ENCODE measurements around the gene VGLL3. TPM values are rescaled to one million over a fixed set of nuclear protein-coding genes. Genes with fewer than 3 reads are reported as not detected.
"Not testable (repeated sequence)": the region's sequence is repeated elsewhere in the genome, so short reads cannot be mapped to it uniquely, and the experiment has no call there.

The VGLL3 gene
- total and polyA plus RNA-seq, 3 donors from 2014 or later: 8.3 to 27.6 (median 14.3) TPM

GRCh38 chr3:86976219-86976618, 14.7 kb downstream of the VGLL3 start:
- DNase-seq: no peak
- no peaks in the 10 kb centered on the region for H3K9me3 ChIP-seq
- no peak for TF ChIP-seq POLR2A (IDR thresholded peaks at IDR 0.05)
- no peak for TF ChIP-seq CTCF (IDR thresholded peaks at IDR 0.05)
- no peaks in the 10 kb centered on the region for H3K36me3 ChIP-seq (ENCODE audit: low read depth, missing control alignments)
- intact Hi-C loops (cut with DNase I; ENCODE audit: low total_unique reads): no loop called here
- peak overlapping the region in 1 of 2 donors; percentile 78 for H3K27ac ChIP-seq
- no peak overlapping the region for H3K4me3 ChIP-seq
- H3K4me1 ChIP-seq: peaks cover 8% of the 10 kb centered on the region
- H3K27me3 ChIP-seq: no peaks in the 10 kb centered on the region

GRCh38 chr3:86974177-86974576, 16.8 kb downstream of the VGLL3 start:
- WGBS, 2 donors: 82 to 90% methylated on average over 8 of the region's 8 CpGs
- H3K4me3 ChIP-seq; H3K9me3 ChIP-seq; DNase-seq; H3K4me1 ChIP-seq; intact Hi-C loops (cut with DNase I; ENCODE audit: low total_unique reads); H3K27me3 ChIP-seq; H3K36me3 ChIP-seq (ENCODE audit: low read depth, missing control alignments): not testable (repeated sequence)
- H3K27ac ChIP-seq: peak overlapping the region; percentile 73 to 78

GRCh38 chr3:86973440-86973839, 17.5 kb downstream of the VGLL3 start:
- no peak for TF ChIP-seq POLR2A (IDR thresholded peaks at IDR 0.05)
- no peak overlapping the region for H3K4me3 ChIP-seq
- peak overlapping the region; percentile 73 to 78 for H3K27ac ChIP-seq
- peaks cover 8% of the 10 kb centered on the region for H3K4me1 ChIP-seq
- H3K27me3 ChIP-seq: no peaks in the 10 kb centered on the region
- intact Hi-C loops (cut with DNase I; ENCODE audit: low total_unique reads): no loop called here
- no peaks in the 10 kb centered on the region for H3K36me3 ChIP-seq (ENCODE audit: low read depth, missing control alignments)
- WGBS, 2 donors: 81 to 87% methylated on average over 3 of the region's 3 CpGs
- no peaks in the 10 kb centered on the region for H3K9me3 ChIP-seq
- DNase-seq: no peak

- no peak for TF ChIP-seq POLR2A (IDR thresholded peaks at IDR 0.05)
- TF ChIP-seq CTCF (IDR thresholded peaks at IDR 0.05): peak; percentile 32 to 65 (median 36)
- Histone ChIP-seq H3K27me3 (no peaks in the 10 kb centered on the region), H3K4me1 (peaks cover 8% of the 10 kb centered on the region), H3K27ac (no peak overlapping the region), H3K36me3 (ENCODE audit: low read depth, missing control alignments) (no peaks in the 10 kb centered on the region), H3K4me3 (no peak overlapping the region), H3K9me3 (no peaks in the 10 kb centered on the region)
- WGBS, 2 donors: 60 to 68% methylated on average over 6 of the region's 6 CpGs
- intact Hi-C loops (cut with DNase I; ENCODE audit: low total_unique reads): no loop called here
- DNase-seq: peak; percentile 53
These were observed 21.3 kb downstream of the VGLL3 start for GRCh38 chr3:86969500-86970189.

GRCh38 chr3:86968244-86968932, 22.6 kb downstream of the VGLL3 start:
- TF ChIP-seq POLR2A (IDR thresholded peaks at IDR 0.05) (no peak), CTCF (IDR thresholded peaks at IDR 0.05) (no peak)
- intact Hi-C loops (cut with DNase I; ENCODE audit: low total_unique reads): no loop called here
- no peak overlapping the region for H3K4me3 ChIP-seq

More at GRCh38 chr3:86968244-86968932, 22.6 kb downstream of the VGLL3 start:
- 93 to 99% methylated on average over 6 to 7 of the region's 7 CpGs for WGBS, 2 donors
- no peak for DNase-seq
- H3K9me3 ChIP-seq: no peaks in the 10 kb centered on the region
- H3K27me3 ChIP-seq: no peaks in the 10 kb centered on the region
- H3K4me1 ChIP-seq: no peaks in the 10 kb centered on the region
- H3K36me3 ChIP-seq (ENCODE audit: low read depth, missing control alignments): no peaks in the 10 kb centered on the region
- H3K27ac ChIP-seq: no peak overlapping the region
